GM10847 (cell line): ENCODE data around the gene SLC2A9.

Experiments
- POLR2A ChIP-seq: IDR thresholded peaks from 2 replicates; pipeline ENCODE4 v1.6.1; 2011; ENCODE audit not compliant: insufficient read length; ENCODE audit errors: extremely low read depth

Gene SLC2A9

GRCh38 chr4:9969526-9970398 lies 51.5 kb downstream of the SLC2A9 start:
- TF ChIP-seq POLR2A = no peak

DNA sequence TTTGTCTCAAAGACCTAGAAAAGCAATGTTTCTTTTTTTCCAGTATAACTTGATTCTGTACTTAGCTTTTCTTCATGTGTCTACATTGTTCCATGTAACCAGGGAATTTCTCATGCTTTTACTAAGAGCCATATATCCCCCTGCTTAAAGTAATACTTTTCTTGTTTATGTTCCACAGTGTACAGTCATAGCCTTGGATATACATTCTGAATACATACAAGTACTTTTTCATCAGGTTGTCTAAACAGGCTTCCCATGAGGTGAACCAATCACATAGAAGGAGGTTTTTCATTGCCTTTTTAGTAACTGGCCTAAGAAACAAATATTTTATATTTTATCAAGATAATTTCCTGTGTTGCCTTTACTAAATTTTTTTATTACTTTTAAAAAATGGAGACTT lies 52.8 kb downstream of the SLC2A9 start:
- TF ChIP-seq POLR2A = no peak

DNA sequence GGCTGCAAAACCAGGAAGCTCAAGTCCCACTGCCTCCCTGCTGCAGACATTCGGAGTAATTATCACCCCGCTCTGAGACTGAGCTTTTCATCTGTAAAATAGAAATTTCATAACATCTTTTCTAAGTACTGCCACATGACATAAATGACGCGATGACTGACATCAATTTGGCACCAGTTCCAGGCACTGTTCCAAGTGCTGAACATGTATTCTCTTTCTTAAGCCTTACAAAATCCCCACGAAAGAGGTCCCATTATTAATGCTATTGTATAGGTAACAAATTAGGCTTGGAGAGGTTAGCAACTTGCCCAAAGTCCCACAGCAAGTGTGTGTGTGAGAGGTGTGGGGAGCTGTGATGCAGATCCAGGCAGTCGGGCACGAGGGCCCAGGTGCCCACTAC lies 56.4 kb downstream of the SLC2A9 start:
- TF ChIP-seq POLR2A = no peak

GRCh38 chr4:9963328-9963727 lies 58.0 kb downstream of the SLC2A9 start:
- TF ChIP-seq POLR2A = no peak

- TF ChIP-seq POLR2A = no peak
Observed at GRCh38 chr4:9962611-9963314, 58.5 kb downstream of the SLC2A9 start.

- no peak for TF ChIP-seq POLR2A
Observed at GRCh38 chr4:9954468-9954867, 66.8 kb downstream of the SLC2A9 start.

DNA sequence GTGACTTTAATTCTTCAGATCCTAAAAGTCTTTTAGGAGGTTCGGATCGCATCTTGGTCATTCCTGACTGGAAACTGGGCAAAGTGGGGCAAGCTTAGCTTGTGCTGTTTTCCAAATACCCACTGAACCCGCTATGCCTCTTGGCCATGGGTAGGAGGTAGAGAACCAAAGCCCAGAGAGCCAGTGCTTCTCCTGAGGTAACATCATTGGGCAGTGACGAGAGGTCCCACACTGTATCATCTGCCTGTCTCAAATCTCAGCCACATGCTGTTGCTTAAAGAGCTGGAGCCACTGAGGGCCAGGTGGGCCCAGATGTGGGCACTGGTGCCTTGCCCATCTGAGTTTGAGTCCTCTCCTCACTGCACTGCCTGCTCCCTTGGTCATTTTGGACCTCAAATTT lies 68.2 kb downstream of the SLC2A9 start:
- no peak for TF ChIP-seq POLR2A

GRCh38 chr4:9952415-9952950 lies 68.8 kb downstream of the SLC2A9 start:
- TF ChIP-seq POLR2A = no peak

DNA sequence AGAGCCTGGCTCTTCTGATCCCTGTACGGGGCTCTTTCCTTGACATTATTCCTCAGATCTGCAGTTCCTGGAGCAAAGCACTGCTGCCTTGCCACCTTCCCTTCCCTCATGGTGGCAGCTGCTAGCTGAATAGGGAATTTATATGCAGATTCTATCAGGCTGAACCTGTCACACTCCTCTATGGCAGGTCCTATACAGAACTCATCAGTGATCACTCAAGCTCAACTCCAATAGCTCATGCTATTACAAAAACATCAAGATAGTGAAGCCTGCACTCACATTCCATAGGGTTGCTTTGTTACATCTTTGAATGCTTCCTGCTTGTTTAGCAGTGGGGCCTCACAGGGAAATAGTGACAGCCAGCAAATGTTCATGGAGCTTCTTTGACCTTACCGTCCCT lies 71.7 kb downstream of the SLC2A9 start:
- TF ChIP-seq POLR2A = no peak

GRCh38 chr4:9947168-9948062 lies 73.9 kb downstream of the SLC2A9 start:
- no peak for TF ChIP-seq POLR2A

DNA sequence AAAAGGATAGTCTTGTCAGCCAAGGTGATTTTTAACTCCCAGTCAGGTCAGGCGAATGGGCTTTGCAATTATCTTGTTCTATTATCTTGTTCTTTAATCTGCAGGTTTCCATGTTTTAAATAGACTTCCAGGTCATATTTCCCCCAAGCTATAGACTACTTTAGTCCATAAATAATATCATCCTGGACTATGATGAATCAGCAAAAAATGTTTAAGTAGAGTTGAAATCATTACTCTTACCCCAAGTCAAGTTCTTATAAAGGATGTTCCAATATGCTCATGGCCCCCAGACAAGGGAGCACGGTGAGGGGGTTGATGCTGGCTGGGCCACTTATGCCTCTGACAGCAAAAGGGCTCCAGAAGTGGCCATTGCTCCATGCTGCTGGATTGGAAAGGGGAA lies 75.1 kb downstream of the SLC2A9 start:
- TF ChIP-seq POLR2A = no peak

GRCh38 chr4:9944431-9945425 lies 76.6 kb downstream of the SLC2A9 start:
- no peak for TF ChIP-seq POLR2A

DNA sequence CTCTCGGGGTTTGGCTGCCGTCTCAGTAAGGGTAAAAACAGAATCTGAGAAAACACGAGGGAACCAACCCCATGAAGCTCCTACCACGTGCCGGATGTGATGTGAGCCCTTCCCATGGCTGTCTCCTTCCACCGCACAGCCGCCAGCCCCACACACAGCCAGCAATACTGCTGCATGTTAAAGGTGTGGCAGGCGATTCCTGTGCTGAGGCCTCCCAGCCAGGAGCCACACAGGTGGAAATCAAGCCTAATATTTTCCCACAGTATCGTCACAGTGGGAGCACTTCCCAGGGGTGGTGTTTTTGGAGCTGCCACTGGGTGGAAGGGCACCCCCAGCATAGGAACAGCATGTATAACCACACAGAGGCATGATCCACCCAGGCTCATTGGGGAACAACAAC lies 77.5 kb downstream of the SLC2A9 start:
- TF ChIP-seq POLR2A = no peak
